ENCODE results near the gene PRKAR1B. TPM values are rescaled to one million over a fixed set of nuclear protein-coding genes. Genes with fewer than 3 reads are reported as not detected.
A peak's percentile ranks its signal among the peaks of the same experiment; 100 is the strongest.

The PRKAR1B gene
- polyA plus RNA-seq, 1 of the 3 experiments (the other 2 are of a cell fraction): 63.7 TPM

GRCh38 chr7:665736-666453, 61.2 kb downstream of the PRKAR1B start (continued):
- TF ChIP-seq, protein P1, sequence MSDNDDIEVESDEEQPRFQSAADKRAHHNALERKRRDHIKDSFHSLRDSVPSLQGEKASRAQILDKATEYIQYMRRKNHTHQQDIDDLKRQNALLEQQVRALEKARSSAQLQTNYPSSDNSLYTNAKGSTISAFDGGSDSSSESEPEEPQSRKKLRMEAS (IDR thresholded peaks at IDR 0.05; ENCODE audit: low read depth): no peak
- no peak for TF ChIP-seq PBX3 (IDR thresholded peaks at IDR 0.05)
- TF ChIP-seq USF2 (IDR thresholded peaks at IDR 0.05; ENCODE audit: borderline replicate concordance, low read depth, low read length): no peak
- TF ChIP-seq, protein P2, sequence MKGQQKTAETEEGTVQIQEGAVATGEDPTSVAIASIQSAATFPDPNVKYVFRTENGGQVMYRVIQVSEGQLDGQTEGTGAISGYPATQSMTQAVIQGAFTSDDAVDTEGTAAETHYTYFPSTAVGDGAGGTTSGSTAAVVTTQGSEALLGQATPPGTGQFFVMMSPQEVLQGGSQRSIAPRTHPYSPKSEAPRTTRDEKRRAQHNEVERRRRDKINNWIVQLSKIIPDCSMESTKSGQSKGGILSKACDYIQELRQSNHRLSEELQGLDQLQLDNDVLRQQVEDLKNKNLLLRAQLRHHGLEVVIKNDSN (IDR thresholded peaks at IDR 0.05; ENCODE audit: borderline replicate concordance, low read depth): no peak
- TF ChIP-seq RFX5 (IDR thresholded peaks at IDR 0.05; ENCODE audit: low read length): no peak
- no peak for TF ChIP-seq RXRA (IDR thresholded peaks at IDR 0.05; ENCODE audit: borderline replicate concordance, low read depth)
- TF ChIP-seq EP300 (IDR thresholded peaks at IDR 0.05; ENCODE audit: borderline replicate concordance in 1 of 2, low read depth in 1 of 2, low read length in 1 of 2): peak in 1 of 2 experiments; percentile 66; a peak in 1 of 4 replicates
- no peak for TF ChIP-seq REST (IDR thresholded peaks at IDR 0.05; ENCODE audit: low read depth, low read length)
- TF ChIP-seq, protein P3, sequence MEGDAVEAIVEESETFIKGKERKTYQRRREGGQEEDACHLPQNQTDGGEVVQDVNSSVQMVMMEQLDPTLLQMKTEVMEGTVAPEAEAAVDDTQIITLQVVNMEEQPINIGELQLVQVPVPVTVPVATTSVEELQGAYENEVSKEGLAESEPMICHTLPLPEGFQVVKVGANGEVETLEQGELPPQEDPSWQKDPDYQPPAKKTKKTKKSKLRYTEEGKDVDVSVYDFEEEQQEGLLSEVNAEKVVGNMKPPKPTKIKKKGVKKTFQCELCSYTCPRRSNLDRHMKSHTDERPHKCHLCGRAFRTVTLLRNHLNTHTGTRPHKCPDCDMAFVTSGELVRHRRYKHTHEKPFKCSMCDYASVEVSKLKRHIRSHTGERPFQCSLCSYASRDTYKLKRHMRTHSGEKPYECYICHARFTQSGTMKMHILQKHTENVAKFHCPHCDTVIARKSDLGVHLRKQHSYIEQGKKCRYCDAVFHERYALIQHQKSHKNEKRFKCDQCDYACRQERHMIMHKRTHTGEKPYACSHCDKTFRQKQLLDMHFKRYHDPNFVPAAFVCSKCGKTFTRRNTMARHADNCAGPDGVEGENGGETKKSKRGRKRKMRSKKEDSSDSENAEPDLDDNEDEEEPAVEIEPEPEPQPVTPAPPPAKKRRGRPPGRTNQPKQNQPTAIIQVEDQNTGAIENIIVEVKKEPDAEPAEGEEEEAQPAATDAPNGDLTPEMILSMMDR (IDR thresholded peaks at IDR 0.05): peak; percentile 15; the same call in 1 of the 2 replicates
- TF ChIP-seq SIN3A (IDR thresholded peaks at IDR 0.05; ENCODE audit: borderline replicate concordance, low read depth, low read length): no peak
- TF ChIP-seq MEF2A (IDR thresholded peaks at IDR 0.05; ENCODE audit: borderline replicate concordance, low read depth): no peak
